Naive thymus-derived CD4-positive, alpha-beta T cell (primary cell): ENCODE measurements around the gene TMEM163. TPM values are rescaled to one million over a fixed set of nuclear protein-coding genes. Genes with fewer than 3 reads are reported as not detected.

Source experiments
- ATAC-seq: fragments of 150-1000 bp; cut with Tn5 transposase; 2 replicates; pipeline ENCODE4 v1.10.0; 2021; ENCODE audit warnings: mild to moderate bottlenecking, moderate library complexity
- CTCF ChIA-PET: fragments of 350-600 bp; sonication (Branson Sonifier 250); formaldehyde crosslinking; loops from one replicate; lab custom pipeline; 2021; ENCODE audit warnings: antibody characterized with exemption; lab: Charles Lee
- POLR2A ChIA-PET: fragments of 350-600 bp; sonication (Branson Sonifier 250); formaldehyde crosslinking; loops from one replicate; lab custom pipeline; 2021; ENCODE audit warnings: antibody characterized with exemption, inconsistent platforms; lab: Charles Lee
- DNase-seq, 9 donors: peaks; one replicate each; pipeline versions ENCODE4 v3.0.0 to v3.0.0-alpha.2; 2020 to 2022; ENCODE audit warnings: mixed read lengths in 1 of 9
- H3K27ac ChIP-seq: one replicate; pipeline ENCODE4 v1.7.0; 2013; ENCODE audit warnings: mild to moderate bottlenecking, low read depth, low read length, moderate library complexity
- H3K27me3 ChIP-seq, 2 donors: one replicate each; pipeline ENCODE4 v1.7.0; 2013; ENCODE audit warnings: low read length in 2 of 2, mild to moderate bottlenecking in 2 of 2, moderate library complexity in 2 of 2; ENCODE audit not compliant: control insufficient read depth in 2 of 2, insufficient read depth in 2 of 2
- H3K36me3 ChIP-seq, 3 experiments: 1 replicate in 2 of 3; 2 replicates in 1 of 3; pipeline ENCODE4 v1.7.0; 2013; ENCODE audit warnings: low read length in 3 of 3, mild to moderate bottlenecking in 3 of 3, moderate library complexity in 1 of 3; ENCODE audit not compliant: insufficient read depth in 3 of 3, control insufficient read depth in 2 of 3
- H3K4me1 ChIP-seq, 2 donors: one replicate each; pipeline ENCODE4 v1.7.0; 2013; ENCODE audit warnings: low read length in 2 of 2, mild to moderate bottlenecking in 2 of 2, moderate library complexity in 1 of 2; ENCODE audit not compliant: control insufficient read depth in 2 of 2, insufficient read depth in 2 of 2
- H3K4me3 ChIP-seq: 2 replicates; pipeline ENCODE4 v1.7.0; 2013; ENCODE audit warnings: mild to moderate bottlenecking, low read length
- H3K9me3 ChIP-seq, 3 experiments: 1 replicate in 2 of 3; 2 replicates in 1 of 3; pipeline ENCODE4 v1.7.0; 2013; ENCODE audit warnings: low read length in 3 of 3; ENCODE audit not compliant: control insufficient read depth in 2 of 3
- H3K27ac Mint-ChIP-seq, 9 donors: one replicate each; pipeline ENCODE4 v1.8.0; 2020 to 2022; ENCODE audit warnings: mixed read lengths in 9 of 9, mild to moderate bottlenecking in 8 of 9, moderate library complexity in 5 of 9, inconsistent platforms in 2 of 9
- H3K27me3 Mint-ChIP-seq, 5 donors: one replicate each; pipeline ENCODE4 v1.8.0; 2021 to 2022; ENCODE audit warnings: mixed read lengths in 5 of 5, mild to moderate bottlenecking in 1 of 5
- H3K36me3 Mint-ChIP-seq, 5 donors: one replicate each; pipeline ENCODE4 v1.8.0; 2020 to 2022; ENCODE audit warnings: mixed read lengths in 5 of 5, mild to moderate bottlenecking in 3 of 5, inconsistent platforms in 1 of 5
- H3K4me1 Mint-ChIP-seq, 7 donors: one replicate each; pipeline ENCODE4 v1.8.0; 2020 to 2022; ENCODE audit warnings: mixed read lengths in 7 of 7, mild to moderate bottlenecking in 3 of 7, inconsistent platforms in 1 of 7
- H3K4me3 Mint-ChIP-seq, 10 donors: one replicate each; pipeline ENCODE4 v1.8.0; 2020 to 2022; ENCODE audit warnings: mild to moderate bottlenecking in 10 of 10, mixed read lengths in 10 of 10, moderate library complexity in 6 of 10, inconsistent platforms in 2 of 10
- H3K9me3 Mint-ChIP-seq, 11 donors: one replicate each; pipeline ENCODE4 v1.8.0; 2020 to 2022; ENCODE audit warnings: mixed read lengths in 11 of 11, mild to moderate bottlenecking in 4 of 11, inconsistent platforms in 1 of 11, moderate library complexity in 1 of 11
- intact Hi-C, 2 donors: fragments of 100-400 bp; cut with micrococcal nuclease; formaldehyde crosslinking; loops; one replicate each; pipeline ENCODE4 v1.15.1; 2023
- polyA plus RNA-seq, 2 donors: library from polyadenylated mRNA; unstranded; fragments of 300-500 nt; fragmentation: Illumina TruSeq; gene quantifications; one replicate each; pipeline ENCODE4 v1.2.3, GENCODE V29; 2021
- total RNA-seq, 6 experiments: library from RNA in 5 of 6; stranded (reverse) in 5 of 6; gene quantifications; 1 replicate in 5 of 6; 2 replicates in 1 of 6; pipeline ENCODE4 v1.2.3 and lab custom pipeline; 2021 to 2026

TMEM163 gene
- total and polyA plus RNA-seq, 7 experiments from 2014 or later, result 0.13 to 0.71 (median 0.21) TPM; not detected in 2

GRCh38 chr2:134739236-134739878 lies 20.6 kb upstream of the TMEM163 start:
- Histone ChIP-seq H3K4me3 (no peak overlapping the region), H3K4me1 (no peaks in the 10 kb centered on the region), H3K9me3 (no peaks in the 10 kb centered on the region), H3K27ac (no peak overlapping the region), H3K27me3 (no peaks in the 10 kb centered on the region), H3K36me3 (no peaks in the 10 kb centered on the region)
- ATAC-seq, result no peak
- Mint-ChIP-seq H3K4me1 (peaks cover 0 to 7% (median 0%) of the 10 kb centered on the region in 7 donors), H3K9me3 (peaks cover 0 to 4% (median 0%) of the 10 kb centered on the region in 11 donors), H3K27ac (no peak overlapping the region), H3K4me3 (no peak overlapping the region), H3K36me3 (peaks cover 0 to 3% (median 0%) of the 10 kb centered on the region in 5 donors), H3K27me3 (peaks cover 16 to 33% (median 30%) of the 10 kb centered on the region in 5 donors)
- intact Hi-C loops, result no loop called here
- CTCF ChIA-PET, result interaction anchor here (0.6 kb wide), 1 partner anchor 164 kb away, joined by 3 read pairs; no protein-coding TSS in a partner anchor
- DNase-seq, result no peak
- POLR2A ChIA-PET, result no interaction called here

GRCh38 chr2:134738141-134738870 lies 19.5 kb upstream of the TMEM163 start:
- no peaks in the 10 kb centered on the region for H3K4me1 ChIP-seq
- no peaks in the 10 kb centered on the region for H3K36me3 ChIP-seq
- intact Hi-C loops, result no loop called here
- no peak overlapping the region for H3K4me3 Mint-ChIP-seq
- DNase-seq (no peak), ATAC-seq (no peak)
- POLR2A ChIA-PET, result no interaction called here
- no peaks in the 10 kb centered on the region for H3K9me3 ChIP-seq
- no peak overlapping the region for H3K4me3 ChIP-seq
- H3K27me3 Mint-ChIP-seq, result peaks cover 16 to 33% (median 30%) of the 10 kb centered on the region in 5 donors
- no peaks in the 10 kb centered on the region for H3K27me3 ChIP-seq
- no peak overlapping the region for H3K27ac Mint-ChIP-seq
- no peak overlapping the region for H3K27ac ChIP-seq
- peaks cover 0 to 4% (median 0%) of the 10 kb centered on the region in 11 donors for H3K9me3 Mint-ChIP-seq
- CTCF ChIA-PET, result no interaction called here
- H3K36me3 Mint-ChIP-seq, result peaks cover 0 to 3% (median 0%) of the 10 kb centered on the region in 5 donors
- H3K4me1 Mint-ChIP-seq, result peaks cover 0 to 6% (median 0%) of the 10 kb centered on the region in 7 donors

- peaks cover 0 to 6% (median 0%) of the 10 kb centered on the region in 7 donors for H3K4me1 Mint-ChIP-seq
- no peak overlapping the region for H3K4me3 ChIP-seq
- no peaks in the 10 kb centered on the region for H3K9me3 ChIP-seq
- no peak for DNase-seq
- H3K9me3 Mint-ChIP-seq, result peaks cover 0 to 2% (median 0%) of the 10 kb centered on the region in 11 donors
- H3K27me3 ChIP-seq, result no peaks in the 10 kb centered on the region
- peaks cover 0 to 3% (median 0%) of the 10 kb centered on the region in 5 donors for H3K36me3 Mint-ChIP-seq
- ATAC-seq, result no peak
- no peak overlapping the region for H3K27ac ChIP-seq
- no peak overlapping the region for H3K27ac Mint-ChIP-seq
- H3K4me1 ChIP-seq, result no peaks in the 10 kb centered on the region
- no peak overlapping the region for H3K4me3 Mint-ChIP-seq
- CTCF ChIA-PET, result no interaction called here
- peaks cover 13 to 33% (median 30%) of the 10 kb centered on the region in 5 donors for H3K27me3 Mint-ChIP-seq
- no peaks in the 10 kb centered on the region for H3K36me3 ChIP-seq
- intact Hi-C loops, result no loop called here
- POLR2A ChIA-PET, result no interaction called here
Observed at GRCh38 chr2:134737671-134738070, 18.9 kb upstream of the TMEM163 start.

- no peaks in the 10 kb centered on the region for H3K27me3 ChIP-seq
- intact Hi-C loops, result no loop called here
- no peak overlapping the region for H3K27ac ChIP-seq
- H3K9me3 Mint-ChIP-seq, result peaks cover 0 to 4% (median 0%) of the 10 kb centered on the region in 11 donors
- no peak overlapping the region for H3K4me3 ChIP-seq
- no peak for DNase-seq
- no peak overlapping the region for H3K27ac Mint-ChIP-seq
- no peak overlapping the region for H3K4me3 Mint-ChIP-seq
- H3K9me3 ChIP-seq, result no peaks in the 10 kb centered on the region
- peaks cover 0 to 3% (median 0%) of the 10 kb centered on the region in 5 donors for H3K36me3 Mint-ChIP-seq
- POLR2A ChIA-PET, result no interaction called here
- H3K4me1 Mint-ChIP-seq, result peaks cover 0 to 6% (median 0%) of the 10 kb centered on the region in 7 donors
- H3K4me1 ChIP-seq, result no peaks in the 10 kb centered on the region
- no peaks in the 10 kb centered on the region for H3K36me3 ChIP-seq
- CTCF ChIA-PET, result interaction anchor here (0.5 kb wide), 1 partner anchor 1081 kb away, joined by 4 read pairs; no protein-coding TSS in a partner anchor
- no peak for ATAC-seq
- H3K27me3 Mint-ChIP-seq, result peaks cover 12 to 31% (median 28%) of the 10 kb centered on the region in 5 donors
Observed at GRCh38 chr2:134736167-134736880, 17.5 kb upstream of the TMEM163 start.

GRCh38 chr2:134728163-134728562 lies 9.4 kb upstream of the TMEM163 start:
- no peak overlapping the region for H3K27ac ChIP-seq
- H3K4me3 Mint-ChIP-seq, result no peak overlapping the region
- DNase-seq (no peak), ATAC-seq (no peak)
- H3K9me3 Mint-ChIP-seq, result peaks cover 0 to 7% (median 0%) of the 10 kb centered on the region in 11 donors
- ChIA-PET CTCF (no interaction called here), POLR2A (no interaction called here)
- H3K27ac Mint-ChIP-seq, result no peak overlapping the region
- no peaks in the 10 kb centered on the region for H3K36me3 ChIP-seq
- intact Hi-C loops, result no loop called here
- H3K27me3 Mint-ChIP-seq, result peaks cover 7 to 24% (median 12%) of the 10 kb centered on the region in 5 donors
- H3K9me3 ChIP-seq, result no peaks in the 10 kb centered on the region
- no peaks in the 10 kb centered on the region for H3K36me3 Mint-ChIP-seq
- no peaks in the 10 kb centered on the region for H3K27me3 ChIP-seq
- H3K4me3 ChIP-seq, result no peak overlapping the region
- H3K4me1 ChIP-seq, result no peaks in the 10 kb centered on the region
- no peaks in the 10 kb centered on the region for H3K4me1 Mint-ChIP-seq

DNA sequence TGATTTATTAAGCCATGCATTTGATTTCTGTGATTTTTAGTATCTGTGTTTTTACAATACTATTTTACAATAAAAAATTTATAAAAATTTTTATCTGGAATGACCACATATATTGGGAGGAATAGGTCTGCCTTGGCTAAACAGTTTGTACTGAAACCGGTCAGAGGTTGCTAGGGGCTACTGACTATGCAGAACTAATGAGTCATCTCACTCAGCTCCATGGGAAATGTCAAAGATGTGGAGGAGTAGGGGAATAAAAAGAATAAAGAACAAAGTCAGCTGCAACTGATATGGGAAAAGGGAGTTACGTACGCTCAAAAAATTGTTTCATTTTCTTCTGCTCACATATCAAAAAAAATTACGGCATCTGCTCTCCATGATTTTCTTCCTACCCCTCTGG lies 8.6 kb upstream of the TMEM163 start:
- Histone ChIP-seq H3K4me3 (no peak overlapping the region), H3K27ac (no peak overlapping the region), H3K4me1 (no peaks in the 10 kb centered on the region), H3K27me3 (no peaks in the 10 kb centered on the region), H3K9me3 (no peaks in the 10 kb centered on the region), H3K36me3 (no peaks in the 10 kb centered on the region)
- ATAC-seq, result no peak
- CTCF ChIA-PET, result no interaction called here
- Mint-ChIP-seq H3K27ac (no peak overlapping the region), H3K36me3 (no peaks in the 10 kb centered on the region), H3K4me3 (no peak overlapping the region), H3K4me1 (no peaks in the 10 kb centered on the region), H3K9me3 (peaks cover 0 to 5% (median 0%) of the 10 kb centered on the region in 11 donors), H3K27me3 (peaks cover 14 to 31% (median 18%) of the 10 kb centered on the region in 5 donors)
- POLR2A ChIA-PET, result no interaction called here
- intact Hi-C loops, result no loop called here
- DNase-seq, result no peak
